Endothelial cell of umbilical vein (primary cell): ENCODE results near the gene SGSM1. TPM values are rescaled to one million over a fixed set of nuclear protein-coding genes. Genes with fewer than 3 reads are reported as not detected.
A peak's percentile ranks its signal among the peaks of the same experiment; 100 is the strongest.

Experiments
- BruUV-seq: library from RNA; stranded (reverse); fragments of 400-500 nt; replicated peaks from 2 replicates; lab custom pipeline; 2021; lab: Mats Ljungman, UMichigan
- CTCF ChIA-PET: fragments of 300-600, 350-600 bp; sonication (Branson Sonifier 250); formaldehyde crosslinking; loops from one replicate; lab custom pipeline; 2021; ENCODE audit warnings: antibody characterized with exemption, inconsistent platforms; lab: Charles Lee
- POLR2A ChIA-PET: fragments of 300-600, 350-600 bp; sonication (Branson Sonifier 250); formaldehyde crosslinking; loops from one replicate; lab custom pipeline; 2021; ENCODE audit warnings: antibody characterized with exemption, inconsistent platforms; lab: Charles Lee
- DNase-seq: peaks from one replicate; pipeline ENCODE4 v3.0.0-alpha.2; 2011; ENCODE audit warnings: low read depth, low spot score
- FAIRE-seq: peaks from 2 replicates; lab custom pipeline; 2011; peaks lifted over from hg19 to GRCh38; lab: Jason Lieb, UNC
- H2AFZ ChIP-seq: 2 replicates; pipeline ENCODE4 v1.6.0; 2012; ENCODE audit warnings: low read depth, low read length, control low read depth, inconsistent platforms
- H3K27ac ChIP-seq: 2 replicates; pipeline ENCODE4 v1.5.1; 2011; ENCODE audit warnings: low read depth, mild to moderate bottlenecking, control low read depth, low read length, moderate library complexity; ENCODE audit not compliant: insufficient read depth
- H3K27me3 ChIP-seq, 2 experiments: 2 replicates each; pipeline versions ENCODE4 v1.6.0 to v1.6.1; 2011; ENCODE audit warnings: low read length in 2 of 2, mixed read lengths in 1 of 2; ENCODE audit not compliant: control insufficient read depth in 2 of 2, insufficient read depth in 2 of 2
- H3K36me3 ChIP-seq, 2 experiments: 2 replicates in 1 of 2; 3 replicates in 1 of 2; pipeline ENCODE4 v1.5.1; 2011; ENCODE audit warnings: low read length in 2 of 2, mild to moderate bottlenecking in 1 of 2, moderate library complexity in 1 of 2; ENCODE audit not compliant: control insufficient read depth in 2 of 2, insufficient read depth in 2 of 2; ENCODE audit errors: extremely low read depth in 1 of 2
- H3K4me1 ChIP-seq: 3 replicates; pipeline ENCODE4 v1.5.1; 2011; ENCODE audit warnings: mild to moderate bottlenecking, low read length; ENCODE audit not compliant: control insufficient read depth, insufficient read depth; ENCODE audit errors: extremely low read depth
- H3K4me2 ChIP-seq: 2 replicates; pipeline ENCODE4 v1.6.1; 2011; ENCODE audit warnings: low read length, control low read depth, mixed read lengths; ENCODE audit not compliant: insufficient read depth
- H3K4me3 ChIP-seq, 3 experiments: fragments of 200-600 bp in 1 of 3; sonication (generic), shearing (Covaris generic) in 1 of 3; replicated peaks in 1 of 3; 2 replicates each; pipeline ENCODE4 v1.5.1; 2011 to 2016; ENCODE audit warnings: control low read depth in 3 of 3, low read length in 3 of 3, mild to moderate bottlenecking in 2 of 3, inconsistent platforms in 1 of 3, low read depth in 1 of 3, moderate library complexity in 1 of 3; ENCODE audit not compliant: insufficient read depth in 1 of 3
- H3K79me2 ChIP-seq: 2 replicates; pipeline ENCODE4 v1.6.0; 2012; ENCODE audit warnings: low read length, inconsistent platforms; ENCODE audit not compliant: control insufficient read depth, insufficient read depth
- H3K9ac ChIP-seq: replicated peaks from 2 replicates; pipeline ENCODE3; 2011; ENCODE audit warnings: low read length, control low read depth; ENCODE audit not compliant: insufficient read depth; ENCODE audit errors: extremely low read depth
- H3K9me1 ChIP-seq: replicated peaks from 3 replicates; pipeline ENCODE4 v1.6.0; 2011; ENCODE audit warnings: mild to moderate bottlenecking, low read length; ENCODE audit not compliant: control insufficient read depth, insufficient read depth; ENCODE audit errors: extremely low read depth
- H3K9me3 ChIP-seq: replicated peaks from 2 replicates; pipeline ENCODE4 v1.5.1; 2012; ENCODE audit warnings: low read length, inconsistent platforms; ENCODE audit not compliant: control insufficient read depth, insufficient read depth
- H4K20me1 ChIP-seq: replicated peaks from 2 replicates; pipeline ENCODE3; 2011; ENCODE audit warnings: mild to moderate bottlenecking, low read length; ENCODE audit not compliant: control insufficient read depth, insufficient read depth; ENCODE audit errors: extremely low read depth
- CTCF ChIP-seq, 2 donors: IDR thresholded peaks; 1 replicate in 1 of 2; 2 replicates in 1 of 2; pipeline ENCODE4 v1.5.1; 2011; ENCODE audit warnings: low read length in 2 of 2, mild to moderate bottlenecking in 2 of 2, moderate library complexity in 2 of 2, control low read depth in 1 of 2, inconsistent platforms in 1 of 2, low read depth in 1 of 2; ENCODE audit not compliant: insufficient read depth in 1 of 2; ENCODE audit errors: extremely low read depth in 1 of 2
- EZH2 ChIP-seq: IDR thresholded peaks from 2 replicates; pipeline ENCODE4 v1.6.1; 2012; ENCODE audit warnings: borderline replicate concordance, low read depth, mild to moderate bottlenecking, moderate library complexity, low read length, inconsistent platforms; ENCODE audit not compliant: severe bottlenecking
- FOS ChIP-seq: IDR thresholded peaks from 2 replicates; pipeline ENCODE4 v1.6.1; 2011; ENCODE audit warnings: mild to moderate bottlenecking, low read length, moderate library complexity, borderline replicate concordance; ENCODE audit not compliant: insufficient read depth
- GATA2 ChIP-seq: IDR thresholded peaks from 2 replicates; pipeline ENCODE4 v1.7.0; 2011; ENCODE audit warnings: low read depth, mild to moderate bottlenecking, moderate library complexity, mixed read lengths, low read length; ENCODE audit not compliant: insufficient read length, insufficient read depth
- JUN ChIP-seq: IDR thresholded peaks from 2 replicates; pipeline ENCODE4 v1.6.1; 2011; ENCODE audit warnings: borderline replicate concordance, low read depth; ENCODE audit not compliant: insufficient read length, insufficient read depth
- MAX ChIP-seq: IDR thresholded peaks from 2 replicates; pipeline ENCODE4 v1.6.1; 2011; ENCODE audit not compliant: insufficient read depth, insufficient read length
- MYC ChIP-seq: IDR thresholded peaks from one replicate; pipeline ENCODE4 v1.6.1; 2011; ENCODE audit warnings: mild to moderate bottlenecking, low read depth, low read length
- POLR2A ChIP-seq: IDR thresholded peaks from 2 replicates; pipeline ENCODE4 v1.6.1; 2012; ENCODE audit warnings: low read depth, mild to moderate bottlenecking, control low read depth, low read length
- POLR2AphosphoS5 ChIP-seq: IDR thresholded peaks from 2 replicates; pipeline ENCODE4 v1.6.1; 2012; ENCODE audit warnings: low read depth, mild to moderate bottlenecking, control low read depth, low read length, moderate library complexity; ENCODE audit not compliant: insufficient read depth
- dilution Hi-C: fragments of 300-500 bp; cut with MboI; formaldehyde crosslinking; loops from one replicate; pipeline ENCODE4 v1.15.0; 2019; ENCODE audit warnings: low sequenced_read_pairs; ENCODE audit not compliant: extremely low pct_ligation_motif_present
- intact Hi-C: fragments of 100-400 bp; cut with micrococcal nuclease; formaldehyde crosslinking; loops from one replicate; pipeline ENCODE4 v1.10.0; 2022
- polyA plus RNA-seq, 4 experiments: library from polyadenylated mRNA; depleted of rRNA in 3 of 4; stranded (reverse) in 3 of 4; unstranded in 1 of 4; fragments of >200 nt; gene quantifications; 2 replicates each; pipeline versions ENCODE4 v1.2.1 to v1.2.3, GENCODE V29; 2011 to 2012; ENCODE audit warnings: missing spikeins in 1 of 4
- total RNA-seq: library from RNA; stranded (reverse); gene quantifications from 2 replicates; pipeline ENCODE4 v1.2.3, GENCODE V29; 2021

The SGSM1 gene
- total and polyA plus RNA-seq, 2 donors (not counting 3 experiments of a cell fraction or from before 2014, with no cell fraction given), result 0.10 to 1.1 TPM

- no peak overlapping the region for H3K9ac ChIP-seq
- H3K4me1 ChIP-seq, result peaks cover 25% of the 10 kb centered on the region
- no peaks in the 10 kb centered on the region for H4K20me1 ChIP-seq
- no peak for TF ChIP-seq EZH2
- peak; percentile 74 for TF ChIP-seq GATA2
- peak; percentile 39 for TF ChIP-seq FOS
- no peak for TF ChIP-seq CTCF (IDR thresholded peaks at IDR 0.05; ENCODE audit: extremely low read depth in 1 of 2, insufficient read depth in 1 of 2, low read depth in 1 of 2, low read length in 2 of 2)
- TF ChIP-seq MAX, result no peak
- TF ChIP-seq POLR2A, result no peak
- TF ChIP-seq MYC, result no peak
- TF ChIP-seq JUN, result no peak
- TF ChIP-seq POLR2AphosphoS5, result peak; percentile 36
- H3K79me2 ChIP-seq, result no peaks in the 10 kb centered on the region
- H3K27ac ChIP-seq, result no peak overlapping the region
- dilution Hi-C loops (no loop called here), intact Hi-C loops (no loop called here)
- H3K9me1 ChIP-seq, result no peaks in the 10 kb centered on the region
- BruUV-seq, result no TSS peak
- H3K27me3 ChIP-seq, result peaks cover 0 to 3% of the 10 kb centered on the region in 2 experiments
- no peaks in the 10 kb centered on the region for H3K9me3 ChIP-seq
- H3K36me3 ChIP-seq, result no peaks in the 10 kb centered on the region
- H2AFZ ChIP-seq, result no peak overlapping the region
- peak; percentile 68 for DNase-seq
- ChIA-PET CTCF (interaction anchor here (0.7 to 2.9 kb wide), 2 partner anchors 10 to 56 kb away, joined by 3 to 14 read pairs; no protein-coding TSS in a partner anchor), POLR2A (no interaction called here)
- H3K4me3 ChIP-seq, result no peak overlapping the region
- H3K4me2 ChIP-seq, result peak overlapping the region; percentile 58
- peak; percentile 93 for FAIRE-seq
Observed at GRCh38 chr22:24761888-24762675, 43.9 kb upstream of the SGSM1 start.
